ENCODE data around the gene BEAN1. TPM values are rescaled to one million over a fixed set of nuclear protein-coding genes. Genes with fewer than 3 reads are reported as not detected.

The BEAN1 gene
- polyA plus RNA-seq, 3 donors = 0.12 to 0.81 TPM; not detected in 1

DNA sequence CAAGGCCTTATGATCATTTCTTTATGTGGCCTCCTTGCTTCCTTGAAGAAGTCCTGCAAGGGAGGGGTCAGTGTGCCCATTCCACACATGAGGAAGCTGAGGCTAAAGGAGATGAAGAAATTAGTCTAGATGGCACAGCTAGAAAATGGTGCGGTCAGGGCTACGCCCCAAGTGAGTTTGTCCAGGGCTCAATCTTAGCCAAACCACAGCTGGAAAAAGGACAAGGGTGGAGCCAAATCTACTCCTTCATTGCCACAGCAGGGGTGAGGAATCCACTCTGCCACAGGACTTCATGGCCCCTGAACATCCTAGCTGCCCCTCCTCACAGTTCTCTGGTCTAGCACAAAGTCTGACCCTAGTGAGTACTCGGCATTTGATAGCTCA, 16.2 kb downstream of the BEAN1 start:
- H3K79me2 ChIP-seq (ENCODE audit: insufficient read depth, low read length) = no peaks in the 10 kb centered on the region
- H3K27me3 ChIP-seq (ENCODE audit: control insufficient read depth in 2 of 2, insufficient read depth in 2 of 2, low read length in 2 of 2) = peaks cover 0 to 5% of the 10 kb centered on the region in 2 donors
- H3K9ac ChIP-seq (ENCODE audit: insufficient read depth, low read length, poor library complexity, severe bottlenecking) = no peak overlapping the region
- no peaks in the 10 kb centered on the region for H3K36me3 ChIP-seq (replicated peaks in 1 of 2; ENCODE audit: control insufficient read depth in 1 of 2, insufficient read depth in 2 of 2, low read length in 2 of 2)
- no peaks in the 10 kb centered on the region for H3K9me3 Mint-ChIP-seq
- no peak overlapping the region for H3K27ac Mint-ChIP-seq
- WGBS (ENCODE audit: insufficient coverage) = 93% methylated on average over 3 of the region's 3 CpGs
- no peak for DNase-seq
- no peaks in the 10 kb centered on the region for H3K4me1 Mint-ChIP-seq
- H3K4me1 ChIP-seq (ENCODE audit: control insufficient read depth in 1 of 2, insufficient read depth in 2 of 2, low read length in 2 of 2) = no peaks in the 10 kb centered on the region
- no peak overlapping the region for H2AFZ ChIP-seq (ENCODE audit: insufficient read depth, low read depth, low read length, poor library complexity, severe bottlenecking)
- peaks cover 26 to 35% (median 30%) of the 10 kb centered on the region in 3 donors for H3K27me3 Mint-ChIP-seq (ENCODE audit: low read depth in 3 of 3)
- no peaks in the 10 kb centered on the region for H3K9me3 ChIP-seq (replicated peaks in 1 of 2; ENCODE audit: control insufficient read depth in 1 of 2, insufficient read depth in 1 of 2, low read length in 2 of 2)
- H3K4me3 ChIP-seq (replicated peaks in 1 of 3; ENCODE audit: low read depth in 2 of 3, low read length in 3 of 3) = no peak overlapping the region
- no peaks in the 10 kb centered on the region for H3K36me3 Mint-ChIP-seq
- intact Hi-C loops (cut with micrococcal nuclease) = no loop called here
- H4K20me1 ChIP-seq (ENCODE audit: insufficient read depth, low read length) = no peaks in the 10 kb centered on the region
- no peak overlapping the region for H3K27ac ChIP-seq (ENCODE audit: low read depth in 1 of 2, low read length in 2 of 2)
- H3K4me3 Mint-ChIP-seq = no peak overlapping the region
- TF ChIP-seq CTCF (IDR thresholded peaks at IDR 0.05) = no peak
- H3K4me2 ChIP-seq (replicated peaks; ENCODE audit: extremely low read depth, low read length, poor library complexity, severe bottlenecking) = no peak overlapping the region

- 77% methylated on average over 3 of the region's 3 CpGs for WGBS (ENCODE audit: insufficient coverage)
- peaks cover 25 to 42% (median 29%) of the 10 kb centered on the region in 3 donors for H3K27me3 Mint-ChIP-seq (ENCODE audit: low read depth in 3 of 3)
- Histone ChIP-seq H3K79me2 (ENCODE audit: insufficient read depth, low read length) (no peaks in the 10 kb centered on the region), H3K27me3 (ENCODE audit: control insufficient read depth in 2 of 2, insufficient read depth in 2 of 2, low read length in 2 of 2) (peaks cover 0 to 5% of the 10 kb centered on the region in 2 donors), H3K9ac (ENCODE audit: insufficient read depth, low read length, poor library complexity, severe bottlenecking) (no peak overlapping the region), H3K9me3 (replicated peaks in 1 of 2; ENCODE audit: control insufficient read depth in 1 of 2, insufficient read depth in 1 of 2, low read length in 2 of 2) (no peaks in the 10 kb centered on the region), H4K20me1 (ENCODE audit: insufficient read depth, low read length) (no peaks in the 10 kb centered on the region), H3K4me1 (ENCODE audit: control insufficient read depth in 1 of 2, insufficient read depth in 2 of 2, low read length in 2 of 2) (no peaks in the 10 kb centered on the region), H3K4me2 (replicated peaks; ENCODE audit: extremely low read depth, low read length, poor library complexity, severe bottlenecking) (no peak overlapping the region), H3K4me3 (replicated peaks in 1 of 3; ENCODE audit: low read depth in 2 of 3, low read length in 3 of 3) (no peak overlapping the region), H3K36me3 (replicated peaks in 1 of 2; ENCODE audit: control insufficient read depth in 1 of 2, insufficient read depth in 2 of 2, low read length in 2 of 2) (no peaks in the 10 kb centered on the region), H2AFZ (ENCODE audit: insufficient read depth, low read depth, low read length, poor library complexity, severe bottlenecking) (no peak overlapping the region), H3K27ac (ENCODE audit: low read depth in 1 of 2, low read length in 2 of 2) (no peak overlapping the region)
- no peak overlapping the region for H3K4me3 Mint-ChIP-seq
- no peaks in the 10 kb centered on the region for H3K9me3 Mint-ChIP-seq
- intact Hi-C loops (cut with micrococcal nuclease) = no loop called here
- no peak for TF ChIP-seq CTCF (IDR thresholded peaks at IDR 0.05)
- no peaks in the 10 kb centered on the region for H3K36me3 Mint-ChIP-seq
- no peaks in the 10 kb centered on the region for H3K4me1 Mint-ChIP-seq
- no peak overlapping the region for H3K27ac Mint-ChIP-seq
- no peak for DNase-seq
Observed at GRCh38 chr16:66444049-66444481, 17.0 kb downstream of the BEAN1 start.
